DOHH2 (cell line): ENCODE data around the gene KIF6.

ENCODE experiments used
- CTCF ChIP-seq: fragments of 200-600 bp; sonication (generic); IDR thresholded peaks from one replicate; pipeline ENCODE4 v1.5.1; 2014; ENCODE audit warnings: antibody characterized with exemption, mild to moderate bottlenecking, low read depth, low read length; ENCODE audit not compliant: poor library complexity, severe bottlenecking
- EZH2phosphoT487 ChIP-seq: fragments of 200-600 bp; sonication (generic); IDR thresholded peaks from 2 replicates; pipeline ENCODE4 v1.6.1; 2017; ENCODE audit warnings: borderline replicate concordance, mild to moderate bottlenecking, antibody characterized with exemption, low read length, moderate library complexity, mixed read lengths

GRCh38 chr6:39339096-39339867 is 385.9 kb downstream of the KIF6 start:
- TF ChIP-seq CTCF: no peak
- TF ChIP-seq EZH2phosphoT487: no peak
